ENCODE measurements around the gene SGK1.

GRCh38 chr6:134146268-134147033 lies 171.5 kb downstream of the SGK1 start:
- TF ChIP-seq CTCF (IDR thresholded peaks at IDR 0.05 in 8 of 11, conservative IDR thresholded peaks at IDR 0.05 in 3 of 11) (no peak), POLR2A (IDR thresholded peaks at IDR 0.05) (no peak)
